H1 (cell line): ENCODE data around the gene SLX4. TPM values are rescaled to one million over a fixed set of nuclear protein-coding genes. Genes with fewer than 3 reads are reported as not detected.

Source experiments
- BRCA1 ChIP-seq: IDR thresholded peaks from 2 replicates; pipeline ENCODE4 v1.6.1; 2012; ENCODE audit warnings: low read depth, low read length, improper control_type of control experiment
- HDAC6 ChIP-seq: IDR thresholded peaks from one replicate; pipeline ENCODE4 v1.7.1; 2012; ENCODE audit warnings: low read depth, mild to moderate bottlenecking, inconsistent platforms, low read length, moderate library complexity
- RBBP5 ChIP-seq: IDR thresholded peaks from 2 replicates; pipeline ENCODE4 v1.7.1; 2012; ENCODE audit warnings: low read depth, mild to moderate bottlenecking, inconsistent platforms, low read length, moderate library complexity, borderline replicate concordance
- polyA plus RNA-seq, 7 experiments: library from polyadenylated mRNA; depleted of rRNA in 3 of 7; stranded (reverse) in 5 of 7; unstranded in 2 of 7; fragments of >200 nt in 5 of 7; fragments of 200-250 nt in 2 of 7; gene quantifications; 1 replicate in 5 of 7; 2 replicates in 1 of 7; 4 replicates in 1 of 7; pipeline versions ENCODE4 v1.2.1 to v1.2.3, GENCODE V29; 2011 to 2013; ENCODE audit warnings: missing spikeins in 2 of 7, mixed read lengths in 2 of 7
- total RNA-seq: library from RNA; stranded (reverse); fragmentation: NEBNext Ultra II Directional; extraction: Animal tissue kit (Norgen Biotek cat#: 25700); gene quantifications from 2 replicates; pipeline ENCODE4 v1.2.1, GENCODE V29; 2021

SLX4 gene
- total and polyA plus RNA-seq, 2 of the 8 experiments (the other 6 are each of a cell fraction or from before 2014, with no cell fraction given): 4.4 to 11.4 TPM

DNA sequence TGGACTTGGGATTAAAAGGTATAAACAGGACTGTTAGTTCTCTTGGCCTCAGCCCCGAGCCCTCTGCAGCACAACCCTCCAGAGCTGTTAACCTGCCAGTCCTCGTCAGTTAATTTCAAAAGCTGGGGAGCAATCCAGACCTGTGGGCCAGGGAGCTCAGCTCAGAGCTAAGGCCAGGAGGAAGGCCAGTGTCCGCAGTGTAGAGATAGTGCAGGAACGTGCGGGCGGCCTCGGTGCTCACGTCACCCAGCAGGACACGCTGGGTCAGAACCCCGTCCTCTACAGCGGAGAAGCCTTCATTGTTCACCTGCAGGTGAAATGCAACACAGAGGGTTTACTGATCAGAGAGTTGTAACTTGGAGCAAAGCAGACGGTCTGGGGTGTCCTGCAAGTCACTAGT is 18.8 kb downstream of the SLX4 start (continued):
- TF ChIP-seq BRCA1 (no peak), HDAC6 (no peak), RBBP5 (no peak)
